Activated CD4-positive, alpha-beta T cell treated with anti-CD3 and anti-CD28 coated beads, Interleukin-2, amount 10 ng/mL, durations not matched to agents 7 days and 5 days (primary cell): Measurements from ENCODE around the gene FHOD1. TPM values are rescaled to one million over a fixed set of nuclear protein-coding genes. Genes with fewer than 3 reads are reported as not detected.

Source experiments
- CTCF ChIA-PET: fragments of 350-600 bp; sonication (Branson Sonifier 250); formaldehyde crosslinking; loops from one replicate; lab custom pipeline; 2021; ENCODE audit warnings: antibody characterized with exemption; lab: Charles Lee
- POLR2A ChIA-PET: fragments of 350-600 bp; sonication (Branson Sonifier 250); formaldehyde crosslinking; loops from one replicate; lab custom pipeline; 2021; ENCODE audit warnings: antibody characterized with exemption; lab: Charles Lee
- DNase-seq: peaks from one replicate; pipeline ENCODE4 v3.0.0-alpha.2; 2020
- H3K27ac Mint-ChIP-seq: one replicate; pipeline ENCODE4 v1.8.0; 2021; ENCODE audit warnings: mild to moderate bottlenecking, moderate library complexity, mixed read lengths
- H3K27me3 Mint-ChIP-seq: one replicate; pipeline ENCODE4 v1.8.0; 2021; ENCODE audit warnings: mixed read lengths
- H3K36me3 Mint-ChIP-seq: one replicate; pipeline ENCODE4 v1.8.0; 2021; ENCODE audit warnings: low read depth, mixed read lengths
- H3K4me1 Mint-ChIP-seq: one replicate; pipeline ENCODE4 v1.8.0; 2021; ENCODE audit warnings: mixed read lengths
- H3K4me3 Mint-ChIP-seq: one replicate; pipeline ENCODE4 v1.8.0; 2021; ENCODE audit warnings: mild to moderate bottlenecking, moderate library complexity, mixed read lengths
- H3K9me3 Mint-ChIP-seq: one replicate; pipeline ENCODE4 v1.8.0; 2021; ENCODE audit warnings: mixed read lengths
- total RNA-seq, 2 experiments: library from RNA; stranded (reverse); gene quantifications; one replicate each; pipeline ENCODE4 v1.2.3, GENCODE V29; 2021

FHOD1 gene
- total RNA-seq, 2 experiments from 2014 or later, result 59.2 to 62.0 TPM

DNA sequence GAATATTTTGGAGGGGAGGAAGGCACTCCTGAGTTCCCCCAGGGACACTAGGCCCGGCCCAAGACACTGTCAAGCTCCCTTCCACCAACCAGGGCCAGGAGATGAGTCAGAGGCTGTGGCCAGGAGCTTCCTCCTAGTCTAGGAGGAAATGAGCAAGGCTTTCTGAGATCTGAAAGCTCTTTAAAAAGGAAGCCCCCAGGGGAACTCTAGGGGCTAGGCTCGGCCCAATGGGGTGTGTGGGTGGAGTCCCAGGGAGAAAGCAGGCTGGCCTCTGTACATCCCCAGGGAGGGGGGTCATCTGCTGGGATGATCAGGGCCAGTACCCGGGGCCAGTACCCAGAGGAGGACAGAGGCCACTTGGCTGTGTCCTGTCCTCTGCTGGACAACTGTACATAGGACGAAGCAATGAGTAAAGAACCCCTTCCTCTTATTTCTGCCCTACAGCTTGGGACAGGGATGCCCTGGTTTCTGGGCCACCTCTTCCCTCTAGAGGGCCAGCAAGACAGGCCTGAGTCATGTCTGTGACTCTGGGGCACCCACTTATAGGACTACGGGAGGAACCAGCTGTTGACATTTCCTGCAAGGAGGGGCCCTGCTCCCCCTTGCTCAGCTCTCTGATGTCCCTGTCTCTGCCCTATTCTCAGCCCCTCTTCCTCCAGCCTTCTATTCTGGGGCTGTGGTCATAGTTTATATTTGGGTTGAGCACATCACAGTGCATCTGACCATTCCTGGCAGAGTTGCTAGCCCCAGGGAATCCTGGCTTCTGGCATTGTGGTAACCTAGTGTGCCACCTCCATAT is 2.7 kb downstream of the FHOD1 start:
- Mint-ChIP-seq H3K36me3 (peaks cover 1% of the 10 kb centered on the region), H3K27me3 (peaks cover 9% of the 10 kb centered on the region), H3K27ac (peak overlapping the region; percentile 88), H3K4me3 (peak overlapping the region; percentile 91), H3K4me1 (peaks cover 48% of the 10 kb centered on the region), H3K9me3 (no peaks in the 10 kb centered on the region)
- DNase-seq, result peak; percentile 81
- ChIA-PET CTCF (interaction anchor here (0.7 to 4.6 kb wide), 18 partner anchors 8 to 276 kb away, joined by 3 to 24 read pairs (median 3); partner anchors contain the start of genes ATP6V0D1 and TMEM208), POLR2A (interaction anchor here (0.6 to 1.7 kb wide), 4 partner anchors 13 to 330 kb away, joined by 3 to 7 read pairs (median 4); partner anchors contain the start of gene TMEM208)

DNA sequence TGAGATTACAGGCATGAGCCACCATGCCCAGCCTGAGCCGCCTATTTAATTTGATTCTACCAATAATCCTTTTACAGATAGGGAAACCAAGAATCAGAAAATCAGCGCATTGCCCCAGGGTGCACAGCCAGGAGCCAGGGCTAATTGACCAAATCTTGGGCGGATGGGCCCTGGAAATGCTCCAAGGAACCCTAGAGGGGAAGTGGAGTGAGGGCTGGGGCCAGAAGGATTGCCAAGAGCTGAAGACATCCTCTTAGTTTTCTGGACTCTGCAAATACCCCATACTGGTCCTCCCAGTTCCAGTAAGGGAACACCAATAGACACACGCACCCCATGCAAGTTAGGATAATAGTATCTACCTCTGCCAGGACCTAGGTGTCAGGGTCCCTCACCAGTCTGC is 3.8 kb downstream of the FHOD1 start:
- Mint-ChIP-seq H3K9me3 (no peaks in the 10 kb centered on the region), H3K27ac (no peak overlapping the region), H3K4me3 (no peak overlapping the region), H3K36me3 (peaks cover 2% of the 10 kb centered on the region), H3K27me3 (peaks cover 2% of the 10 kb centered on the region), H3K4me1 (peaks cover 41% of the 10 kb centered on the region)
- ChIA-PET CTCF (interaction anchor here (1.0 to 1.6 kb wide), 7 partner anchors 9 to 290 kb away, joined by 3 to 8 read pairs (median 4); partner anchors contain the start of gene ATP6V0D1), POLR2A (interaction anchor here (1.7 kb wide), 1 partner anchor 17 kb away, joined by 7 read pairs; the partner anchor contains the start of gene TMEM208)
- DNase-seq, result no peak

DNA sequence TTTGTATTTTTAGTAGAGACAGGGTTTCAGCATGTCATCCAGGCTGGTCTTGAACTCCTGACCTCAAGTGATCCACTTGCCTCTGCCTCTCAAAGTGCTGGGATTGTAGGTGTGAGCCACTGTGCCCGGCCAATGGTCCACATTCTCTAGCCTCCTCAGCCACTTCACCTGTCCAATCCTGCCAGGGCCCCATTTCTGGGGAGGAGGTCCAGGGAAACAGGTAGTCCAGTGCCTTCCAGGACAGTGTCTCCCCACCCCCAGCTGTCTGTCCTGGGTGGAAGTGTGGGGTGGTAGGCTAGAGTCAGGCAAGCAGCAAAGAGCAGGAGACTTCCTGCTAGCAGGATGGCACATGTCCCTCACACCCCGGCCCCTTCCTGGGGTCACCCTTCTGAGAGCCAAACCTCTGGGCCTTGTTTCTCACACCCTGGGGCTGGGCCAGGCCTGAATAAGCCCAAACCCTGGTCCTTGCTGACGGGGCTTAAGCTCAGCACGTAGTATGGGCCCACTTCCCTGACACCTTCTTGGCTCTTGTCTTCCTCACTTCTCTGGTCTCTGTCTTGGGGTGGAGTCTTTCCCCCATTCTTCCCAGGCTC is 5.0 kb downstream of the FHOD1 start:
- Mint-ChIP-seq H3K9me3 (no peaks in the 10 kb centered on the region), H3K4me1 (peaks cover 38% of the 10 kb centered on the region), H3K4me3 (no peak overlapping the region), H3K36me3 (peaks cover 10% of the 10 kb centered on the region), H3K27me3 (no peaks in the 10 kb centered on the region), H3K27ac (no peak overlapping the region)
- DNase-seq, result no peak
- CTCF ChIA-PET, result interaction anchor here (1.3 kb wide), 1 partner anchor 15 kb away, joined by 6 read pairs; the partner anchor contains the start of gene TMEM208
- POLR2A ChIA-PET, result no interaction called here

DNA sequence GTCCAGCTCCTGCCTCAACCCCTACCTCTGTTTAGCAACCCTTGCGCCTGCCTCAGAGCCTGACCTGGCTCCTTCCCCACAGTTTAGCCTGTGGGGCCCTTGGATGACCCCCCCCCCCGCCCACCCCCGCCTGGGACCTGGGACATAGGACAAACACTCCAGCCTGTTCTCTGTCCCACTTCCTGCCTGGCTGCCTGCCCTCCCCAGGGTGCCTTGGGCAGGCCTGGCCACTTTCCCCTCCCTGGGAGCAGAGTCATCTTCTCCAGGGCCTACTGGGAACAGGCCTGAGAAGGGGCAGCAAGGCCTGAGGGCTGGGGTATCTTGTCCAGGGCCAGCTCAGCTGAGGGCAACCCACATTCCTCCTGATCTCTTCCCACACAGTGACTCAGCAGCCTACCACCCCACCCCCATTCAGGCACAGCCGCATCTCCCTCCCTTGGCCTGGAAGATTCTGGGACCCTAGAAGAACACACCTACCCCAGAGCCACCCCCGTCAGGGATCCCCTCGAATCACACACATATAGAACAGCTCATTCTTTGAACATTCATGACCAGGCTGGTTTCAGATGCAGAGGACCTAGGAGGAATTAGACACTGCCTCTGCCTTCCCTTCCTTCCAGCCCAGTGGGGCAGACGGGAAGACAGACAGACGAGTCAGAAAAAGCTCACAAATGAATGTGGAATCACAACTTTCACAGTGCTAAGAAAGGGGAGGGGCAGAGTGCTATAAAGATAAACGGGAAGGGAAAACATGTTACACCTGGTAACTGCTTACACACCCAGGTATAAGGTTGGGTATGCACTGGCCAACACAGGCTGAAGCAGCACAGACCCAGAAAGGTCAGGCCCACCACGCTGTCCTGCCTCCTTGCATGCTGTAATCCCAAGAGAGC is 6.0 kb downstream of the FHOD1 start:
- H3K9me3 Mint-ChIP-seq, result no peaks in the 10 kb centered on the region
- H3K36me3 Mint-ChIP-seq, result peaks cover 16% of the 10 kb centered on the region
- DNase-seq, result no peak
- ChIA-PET CTCF (interaction anchor here (0.6 to 1.3 kb wide), 3 partner anchors 8 to 186 kb away, joined by 3 to 6 read pairs (median 4); partner anchors contain the start of gene TMEM208), POLR2A (no interaction called here)
- peaks cover 40% of the 10 kb centered on the region for H3K4me1 Mint-ChIP-seq
- no peak overlapping the region for H3K4me3 Mint-ChIP-seq
- peak overlapping the region; percentile 28 for H3K27ac Mint-ChIP-seq
- no peaks in the 10 kb centered on the region for H3K27me3 Mint-ChIP-seq

DNA sequence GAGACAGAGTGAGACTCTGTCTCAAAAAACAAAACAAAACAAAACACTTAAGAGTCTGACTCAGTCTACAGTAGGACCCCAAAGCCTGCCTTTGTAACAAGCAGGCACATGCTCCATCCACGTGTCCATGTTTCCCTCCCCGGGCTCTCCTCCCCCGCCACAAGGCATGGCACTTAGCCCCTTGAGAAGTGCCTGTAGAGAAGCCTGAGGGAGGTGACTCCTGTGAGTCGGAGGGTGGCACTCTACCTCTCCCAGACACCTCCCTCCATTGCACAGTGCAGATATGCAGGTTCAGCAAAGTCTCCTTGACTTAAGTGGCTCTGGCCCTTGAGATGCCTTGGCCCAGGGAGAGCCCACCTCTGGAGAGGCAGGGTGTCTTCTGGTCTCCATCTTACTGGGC is 6.8 kb downstream of the FHOD1 start:
- no peak for DNase-seq
- H3K4me3 Mint-ChIP-seq, result no peak overlapping the region
- no peaks in the 10 kb centered on the region for H3K9me3 Mint-ChIP-seq
- CTCF ChIA-PET, result no interaction called here
- no peaks in the 10 kb centered on the region for H3K27me3 Mint-ChIP-seq
- no peak overlapping the region for H3K27ac Mint-ChIP-seq
- peaks cover 42% of the 10 kb centered on the region for H3K4me1 Mint-ChIP-seq
- POLR2A ChIA-PET, result no interaction called here
- peaks cover 20% of the 10 kb centered on the region for H3K36me3 Mint-ChIP-seq

DNA sequence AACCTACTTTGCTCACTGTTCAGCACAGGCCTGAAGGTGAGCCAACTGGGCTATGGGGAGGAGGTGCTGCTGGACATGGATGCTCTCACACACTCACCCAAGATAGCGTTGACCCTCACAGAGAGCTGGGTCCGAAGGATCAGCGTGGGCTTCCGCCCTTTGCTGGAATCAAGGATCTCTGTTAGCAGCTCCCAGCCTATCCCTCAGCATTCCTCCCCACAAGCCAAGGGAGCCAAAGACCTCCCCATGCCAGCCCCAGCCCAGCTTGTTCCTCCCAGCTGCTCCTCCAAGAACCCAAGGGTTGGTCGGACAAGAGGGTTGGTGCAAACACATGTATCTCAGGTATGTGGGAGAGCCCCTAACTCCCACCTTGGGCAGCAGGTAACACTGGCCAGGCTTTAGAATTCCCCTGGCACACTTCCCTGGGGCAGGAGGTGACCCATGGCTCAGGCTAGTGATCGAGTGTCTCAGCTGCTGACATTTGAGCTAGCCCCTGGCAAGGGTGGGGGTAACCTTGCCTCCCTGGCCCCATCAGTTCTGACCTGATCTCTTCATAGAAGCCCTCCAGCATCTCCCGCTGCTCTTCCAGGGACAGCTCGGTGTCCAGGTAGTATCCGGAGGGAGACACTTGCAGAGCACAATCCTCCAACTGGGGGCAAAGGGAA is 8.3 kb downstream of the FHOD1 start:
- no peaks in the 10 kb centered on the region for H3K9me3 Mint-ChIP-seq
- H3K4me1 Mint-ChIP-seq, result peaks cover 26% of the 10 kb centered on the region

DNA sequence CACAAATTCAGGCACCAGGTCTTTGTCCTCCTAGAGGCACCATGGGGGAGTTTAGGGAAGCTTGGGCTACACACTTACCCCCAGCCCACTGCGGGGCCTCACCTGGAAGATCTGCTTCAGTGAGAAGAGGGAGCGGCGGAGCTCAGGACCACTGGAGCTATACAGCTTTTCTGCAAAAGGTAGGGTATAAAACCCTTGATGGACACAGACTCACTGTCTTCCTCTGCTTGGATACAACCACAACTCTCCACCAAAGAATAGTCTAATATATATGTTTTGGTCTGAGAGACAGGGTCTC is 9.1 kb downstream of the FHOD1 start:
- peaks cover 20% of the 10 kb centered on the region for H3K36me3 Mint-ChIP-seq

More for the DNA sequence above, 8.3 kb downstream of the FHOD1 start:
- ChIA-PET CTCF (interaction anchor here (0.5 to 3.3 kb wide), 7 partner anchors 9 to 103 kb away, joined by 3 to 20 read pairs (median 3); partner anchors contain the start of genes FHOD1, SLC9A5 and TMEM208), POLR2A (no interaction called here)
- H3K4me3 Mint-ChIP-seq, result no peak overlapping the region
- no peaks in the 10 kb centered on the region for H3K27me3 Mint-ChIP-seq
- peaks cover 20% of the 10 kb centered on the region for H3K36me3 Mint-ChIP-seq
- no peak for DNase-seq
- no peak overlapping the region for H3K27ac Mint-ChIP-seq

DNA sequence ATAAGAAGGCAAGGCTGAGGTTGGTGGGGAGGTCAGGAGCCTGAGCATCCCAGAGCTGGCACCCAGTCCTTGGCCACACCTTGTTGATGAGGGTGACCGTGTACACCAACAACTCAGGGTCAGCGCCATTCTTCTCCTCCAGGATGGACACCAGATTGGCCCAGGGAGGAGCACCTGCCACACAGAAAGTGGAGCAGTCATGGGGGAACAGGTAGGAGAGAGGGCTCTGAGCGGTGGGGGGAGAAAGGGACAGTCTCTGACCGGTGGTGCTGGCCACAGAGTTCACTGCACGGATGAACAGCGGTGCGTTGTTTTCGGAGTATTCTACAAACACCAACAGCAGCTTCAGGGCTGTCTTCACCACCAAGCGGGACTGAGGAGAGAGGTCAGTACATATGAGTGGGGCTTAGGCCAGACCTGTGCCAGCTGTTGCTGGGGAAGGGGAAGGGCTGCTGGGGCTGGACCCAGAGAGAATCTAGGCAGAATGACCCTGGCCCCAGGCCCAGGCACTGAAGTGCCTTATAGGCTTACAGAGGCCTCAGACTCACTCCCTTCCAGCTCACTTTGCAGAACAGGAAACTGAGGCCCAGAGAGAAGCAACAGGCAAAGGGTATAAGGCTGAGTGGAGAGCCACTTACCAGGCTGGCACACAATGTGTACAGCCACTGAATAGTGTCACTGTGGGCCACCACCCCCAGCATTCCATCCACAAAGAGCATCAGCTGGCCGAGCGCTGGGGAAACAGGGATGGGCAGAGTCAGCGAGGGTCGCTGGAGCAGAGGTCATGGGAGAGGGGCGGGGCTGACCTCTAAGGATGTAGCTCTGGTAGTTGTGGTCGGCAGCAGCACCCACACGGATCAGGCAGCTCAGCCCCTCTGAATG is 9.6 kb downstream of the FHOD1 start:
- ChIA-PET POLR2A (no interaction called here), CTCF (interaction anchor here (0.6 to 3.3 kb wide), 3 partner anchors 10 to 20 kb away, joined by 3 to 20 read pairs (median 18); partner anchors contain the start of genes FHOD1, SLC9A5 and TMEM208)
- no peak for DNase-seq
- Mint-ChIP-seq H3K36me3 (peaks cover 20% of the 10 kb centered on the region), H3K4me3 (no peak overlapping the region), H3K27ac (no peak overlapping the region), H3K9me3 (no peaks in the 10 kb centered on the region), H3K27me3 (no peaks in the 10 kb centered on the region), H3K4me1 (peaks cover 18% of the 10 kb centered on the region)

More for the DNA sequence above, 9.1 kb downstream of the FHOD1 start:
- Mint-ChIP-seq H3K27ac (no peak overlapping the region), H3K9me3 (no peaks in the 10 kb centered on the region), H3K27me3 (no peaks in the 10 kb centered on the region), H3K4me3 (no peak overlapping the region), H3K4me1 (peaks cover 19% of the 10 kb centered on the region)
- no peak for DNase-seq
- POLR2A ChIA-PET, result no interaction called here
- CTCF ChIA-PET, result interaction anchor here (0.7 to 3.3 kb wide), 4 partner anchors 10 to 81 kb away, joined by 3 to 20 read pairs (median 11); partner anchors contain the start of genes FHOD1, SLC9A5 and TMEM208

DNA sequence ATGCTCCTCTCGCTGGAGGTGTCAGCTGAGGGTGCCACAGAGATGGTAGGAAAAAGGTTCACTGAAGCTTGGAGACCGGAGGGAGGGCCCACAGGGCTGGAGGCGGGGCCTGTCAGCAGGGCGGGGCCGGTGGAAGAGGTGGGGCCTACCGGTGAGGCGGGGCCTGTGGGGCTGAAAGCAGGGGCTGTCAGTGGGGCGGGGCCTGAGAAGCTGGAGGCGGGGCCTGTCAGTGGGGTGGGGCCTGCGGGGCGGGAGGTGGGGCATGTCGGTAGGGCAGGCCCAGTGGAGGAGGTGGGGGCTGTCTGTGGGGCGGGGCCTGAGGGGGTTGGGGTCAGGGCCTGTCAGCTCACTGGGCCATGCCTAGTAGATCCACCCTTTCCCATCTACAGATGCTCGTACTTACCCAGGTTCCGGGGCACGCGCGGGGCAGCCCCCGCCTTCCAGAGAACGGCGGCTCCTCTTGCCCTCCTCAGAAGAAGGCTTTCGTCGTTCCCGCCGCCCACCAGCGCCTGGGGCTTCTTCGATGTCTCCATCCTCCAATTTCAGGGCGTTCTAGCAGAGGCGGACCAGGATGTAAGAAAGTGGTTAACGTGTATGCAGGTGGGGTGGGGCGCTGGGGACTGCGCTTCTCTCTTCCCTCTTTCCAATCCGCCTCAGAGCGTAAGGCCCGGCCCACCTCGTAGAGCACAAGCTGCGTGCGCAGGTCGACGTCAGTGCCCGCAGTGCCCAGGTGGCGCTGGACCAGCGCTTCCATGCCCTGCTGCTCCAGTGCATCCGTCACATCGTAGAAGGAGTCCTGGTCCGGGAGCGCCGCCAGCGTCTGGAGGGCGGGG is 10.5 kb downstream of the FHOD1 start:
- ChIA-PET POLR2A (no interaction called here), CTCF (interaction anchor here (0.6 to 3.3 kb wide), 5 partner anchors 9 to 51 kb away, joined by 3 to 20 read pairs (median 4); partner anchors contain the start of genes FHOD1, SLC9A5 and TMEM208)
- Mint-ChIP-seq H3K27me3 (no peaks in the 10 kb centered on the region), H3K36me3 (peaks cover 20% of the 10 kb centered on the region), H3K4me3 (peak overlapping the region; percentile 55), H3K4me1 (peaks cover 15% of the 10 kb centered on the region), H3K27ac (peak overlapping the region; percentile 92), H3K9me3 (no peaks in the 10 kb centered on the region)
- DNase-seq, result peak; percentile 76

DNA sequence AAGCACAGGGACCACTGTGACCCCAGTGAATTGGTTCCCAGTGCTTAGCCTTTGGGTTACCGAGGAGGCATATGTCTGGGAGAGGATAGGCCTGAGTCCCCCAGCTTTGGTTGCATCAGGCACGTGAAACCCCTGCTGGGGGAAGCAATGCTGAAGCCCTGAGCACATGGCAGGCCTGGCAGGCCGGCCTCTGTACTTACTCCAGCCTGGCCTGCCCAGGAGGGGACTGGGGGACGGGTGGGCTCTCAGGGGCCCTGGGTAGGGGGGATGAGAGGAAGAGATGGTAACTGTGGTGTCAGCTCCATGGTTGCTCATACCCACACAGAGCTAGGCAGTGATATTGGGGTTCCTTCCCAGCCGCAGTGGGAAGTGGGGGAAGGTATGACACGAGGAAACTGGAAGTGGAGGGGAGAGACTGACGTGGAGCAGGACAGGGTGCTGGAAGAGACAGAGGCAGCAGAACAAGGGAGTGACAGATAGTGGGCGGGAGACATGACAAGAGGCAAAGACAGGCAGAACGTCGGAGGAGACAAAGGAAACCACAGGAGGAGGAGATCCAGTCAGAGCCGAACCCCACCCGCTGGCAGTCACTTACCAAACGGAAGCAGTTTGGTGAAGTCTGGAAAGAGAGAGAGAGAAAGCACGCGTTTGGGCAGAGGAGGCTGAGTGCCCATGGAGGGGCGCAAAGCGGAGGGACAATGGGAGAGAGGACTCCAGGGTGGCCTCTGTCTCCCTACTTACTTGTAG is 11.3 kb downstream of the FHOD1 start:
- no peaks in the 10 kb centered on the region for H3K9me3 Mint-ChIP-seq
- H3K4me1 Mint-ChIP-seq, result peaks cover 11% of the 10 kb centered on the region
- peak; percentile 62 for DNase-seq
- peaks cover 21% of the 10 kb centered on the region for H3K36me3 Mint-ChIP-seq
- H3K27ac Mint-ChIP-seq, result peak overlapping the region; percentile 92
- POLR2A ChIA-PET, result no interaction called here
- no peaks in the 10 kb centered on the region for H3K27me3 Mint-ChIP-seq
- peak overlapping the region; percentile 55 for H3K4me3 Mint-ChIP-seq
- CTCF ChIA-PET, result interaction anchor here (0.8 to 2.2 kb wide), 4 partner anchors 8 to 50 kb away, joined by 3 to 8 read pairs (median 4); no protein-coding TSS in a partner anchor
